Measurements from ENCODE around the gene MOSPD2.

The MOSPD2 gene

DNA sequence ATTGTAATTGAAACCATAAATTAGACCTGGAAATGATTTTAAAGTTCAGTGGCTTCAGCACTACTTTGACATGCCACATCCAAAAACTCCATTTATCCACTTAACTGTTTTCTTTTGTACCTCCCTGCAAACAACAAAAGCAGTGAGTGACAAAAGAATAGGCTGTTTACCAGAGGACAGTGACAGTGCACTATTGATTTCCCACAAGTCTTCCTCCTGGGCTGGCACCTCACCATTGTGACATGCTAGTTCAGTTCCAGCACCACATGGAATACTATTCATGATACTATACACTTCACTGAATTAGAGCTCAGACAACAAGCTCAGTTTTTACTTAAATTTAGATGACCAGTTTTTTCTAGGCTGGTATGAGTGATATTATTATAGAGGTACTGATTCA lies 29.3 kb downstream of the MOSPD2 start:
- TF ChIP-seq, protein P1, sequence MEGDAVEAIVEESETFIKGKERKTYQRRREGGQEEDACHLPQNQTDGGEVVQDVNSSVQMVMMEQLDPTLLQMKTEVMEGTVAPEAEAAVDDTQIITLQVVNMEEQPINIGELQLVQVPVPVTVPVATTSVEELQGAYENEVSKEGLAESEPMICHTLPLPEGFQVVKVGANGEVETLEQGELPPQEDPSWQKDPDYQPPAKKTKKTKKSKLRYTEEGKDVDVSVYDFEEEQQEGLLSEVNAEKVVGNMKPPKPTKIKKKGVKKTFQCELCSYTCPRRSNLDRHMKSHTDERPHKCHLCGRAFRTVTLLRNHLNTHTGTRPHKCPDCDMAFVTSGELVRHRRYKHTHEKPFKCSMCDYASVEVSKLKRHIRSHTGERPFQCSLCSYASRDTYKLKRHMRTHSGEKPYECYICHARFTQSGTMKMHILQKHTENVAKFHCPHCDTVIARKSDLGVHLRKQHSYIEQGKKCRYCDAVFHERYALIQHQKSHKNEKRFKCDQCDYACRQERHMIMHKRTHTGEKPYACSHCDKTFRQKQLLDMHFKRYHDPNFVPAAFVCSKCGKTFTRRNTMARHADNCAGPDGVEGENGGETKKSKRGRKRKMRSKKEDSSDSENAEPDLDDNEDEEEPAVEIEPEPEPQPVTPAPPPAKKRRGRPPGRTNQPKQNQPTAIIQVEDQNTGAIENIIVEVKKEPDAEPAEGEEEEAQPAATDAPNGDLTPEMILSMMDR (conservative IDR thresholded peaks at IDR 0.05; ENCODE audit: low read depth, low read length) = no peak
- DNase-seq (ENCODE audit: low read depth) = no peak
- H3K4me3 ChIP-seq (ENCODE audit: low read length) = no peak overlapping the region

DNA sequence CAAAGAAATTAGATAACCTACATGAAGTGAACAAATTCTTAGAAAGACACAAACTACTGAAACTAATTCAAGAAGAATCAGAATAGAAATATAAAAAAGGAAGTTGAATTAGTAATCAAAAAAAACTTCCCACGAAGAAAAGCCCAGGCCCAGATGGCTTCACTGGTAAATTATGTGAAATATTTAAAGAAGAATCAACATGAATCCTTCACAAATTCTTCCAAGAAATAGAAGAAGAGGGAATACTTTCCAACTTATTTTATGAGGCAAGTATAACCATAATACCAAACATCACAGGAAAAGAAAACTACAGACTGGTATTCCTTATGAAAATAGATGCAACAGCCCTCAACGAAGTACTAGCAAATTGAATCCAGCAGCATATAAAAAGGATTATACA lies 30.7 kb downstream of the MOSPD2 start:
- no peak for DNase-seq (ENCODE audit: low read depth)
- no peak overlapping the region for H3K4me3 ChIP-seq (ENCODE audit: low read length)
- TF ChIP-seq, protein P1 (conservative IDR thresholded peaks at IDR 0.05; ENCODE audit: low read depth, low read length) = no peak

DNA sequence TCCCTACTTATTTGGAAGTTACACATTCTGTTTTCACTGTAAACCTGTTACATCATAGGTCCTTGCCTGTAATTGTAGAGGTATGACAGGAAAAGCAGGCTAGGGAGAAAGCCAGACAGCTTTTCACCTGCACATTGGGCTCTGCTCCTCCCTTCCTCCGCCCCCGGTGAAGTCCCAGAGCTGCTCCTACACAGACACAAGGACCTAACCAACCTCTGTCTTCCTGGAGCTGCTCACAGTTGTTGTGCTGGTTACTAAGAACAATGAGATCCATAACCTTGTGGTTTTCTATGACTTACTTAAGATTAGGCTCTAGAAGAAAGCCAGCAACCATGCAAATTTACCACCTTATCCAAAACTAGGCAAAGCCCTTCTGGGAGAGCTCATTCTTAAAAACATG lies 40.0 kb downstream of the MOSPD2 start:
- no peak overlapping the region for H3K4me3 ChIP-seq (ENCODE audit: low read length)
- TF ChIP-seq, protein P1 (conservative IDR thresholded peaks at IDR 0.05; ENCODE audit: low read depth, low read length) = no peak
- DNase-seq (ENCODE audit: low read depth) = no peak

DNA sequence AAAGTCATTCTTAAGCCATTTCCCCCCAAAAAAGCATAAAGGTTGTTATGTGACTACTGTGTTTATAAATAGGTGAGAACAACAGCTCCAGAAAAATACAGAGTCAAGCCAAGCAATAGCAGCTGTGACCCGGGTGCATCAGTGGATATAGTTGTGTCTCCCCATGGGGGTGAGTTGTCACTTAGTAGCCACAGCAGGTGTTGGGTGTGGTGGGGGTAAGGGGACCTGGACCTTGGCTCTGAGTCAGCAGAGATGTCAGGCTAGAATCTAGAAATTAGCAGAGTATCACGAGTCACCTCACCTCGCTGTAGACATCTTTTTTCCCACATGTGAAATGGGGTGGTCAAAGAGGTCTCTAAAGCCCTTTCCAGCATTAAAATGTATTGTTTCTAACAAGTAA lies 42.4 kb downstream of the MOSPD2 start:
- TF ChIP-seq, protein P1 (conservative IDR thresholded peaks at IDR 0.05; ENCODE audit: low read depth, low read length) = no peak
- no peak for DNase-seq (ENCODE audit: low read depth)

DNA sequence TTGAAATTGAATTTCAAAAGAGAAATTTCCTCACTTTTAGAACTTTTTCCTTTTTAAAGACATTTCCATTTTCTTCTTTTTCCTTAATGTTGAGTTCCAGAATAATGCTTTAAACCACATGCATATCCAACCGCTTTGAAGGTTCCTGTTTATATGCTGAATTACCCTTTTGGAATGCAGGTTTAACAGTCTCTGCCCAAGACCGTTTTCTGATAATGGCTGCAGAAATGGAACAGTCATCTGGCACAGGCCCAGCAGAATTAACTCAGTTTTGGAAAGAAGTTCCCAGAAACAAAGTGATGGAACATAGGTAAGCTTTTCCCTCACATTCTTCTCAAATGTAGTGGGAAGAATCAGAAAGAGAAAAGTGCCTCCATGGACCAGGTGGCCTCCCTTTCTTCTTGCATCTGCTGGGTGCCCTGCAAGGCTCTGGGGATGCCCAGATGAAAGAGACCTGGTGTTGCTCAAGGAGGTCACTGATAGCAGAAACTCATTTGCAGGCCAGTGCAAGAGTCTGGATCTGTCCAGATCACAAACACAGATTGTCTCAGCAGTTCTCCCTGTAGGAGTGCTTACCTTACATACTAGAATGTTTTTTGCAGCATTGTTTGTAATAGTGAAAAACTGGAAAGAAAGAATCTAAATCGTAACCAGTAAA lies 42.9 kb downstream of the MOSPD2 start:
- H3K4me3 ChIP-seq (ENCODE audit: low read length) = no peak overlapping the region
- TF ChIP-seq, protein P1 (conservative IDR thresholded peaks at IDR 0.05; ENCODE audit: low read depth, low read length) = no peak
- no peak for DNase-seq (ENCODE audit: low read depth)

More for the DNA sequence above, 42.4 kb downstream of the MOSPD2 start:
- no peak overlapping the region for H3K4me3 ChIP-seq (ENCODE audit: low read length)

DNA sequence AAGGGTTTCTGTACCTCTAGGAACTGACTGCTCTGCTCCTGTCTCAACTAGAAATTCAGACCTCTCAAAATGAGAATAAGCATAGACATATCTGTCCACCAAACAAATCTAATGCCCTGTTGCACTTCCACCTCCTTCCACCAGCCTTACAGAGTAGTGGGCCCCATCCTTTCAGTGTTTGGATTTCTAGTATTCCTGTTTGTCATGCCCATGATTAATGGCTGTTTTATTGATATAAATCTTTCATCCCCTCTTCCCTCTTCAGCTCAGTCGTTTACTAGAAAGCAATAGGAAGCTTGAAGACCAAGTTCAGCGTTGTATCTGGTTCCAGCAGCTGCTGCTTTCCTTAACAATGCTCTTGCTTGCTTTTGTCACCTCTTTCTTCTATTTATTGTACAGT lies 46.2 kb downstream of the MOSPD2 start:
- TF ChIP-seq, protein P1 (conservative IDR thresholded peaks at IDR 0.05; ENCODE audit: low read depth, low read length) = no peak
- H3K4me3 ChIP-seq (ENCODE audit: low read length) = no peak overlapping the region
- DNase-seq (ENCODE audit: low read depth) = no peak

DNA sequence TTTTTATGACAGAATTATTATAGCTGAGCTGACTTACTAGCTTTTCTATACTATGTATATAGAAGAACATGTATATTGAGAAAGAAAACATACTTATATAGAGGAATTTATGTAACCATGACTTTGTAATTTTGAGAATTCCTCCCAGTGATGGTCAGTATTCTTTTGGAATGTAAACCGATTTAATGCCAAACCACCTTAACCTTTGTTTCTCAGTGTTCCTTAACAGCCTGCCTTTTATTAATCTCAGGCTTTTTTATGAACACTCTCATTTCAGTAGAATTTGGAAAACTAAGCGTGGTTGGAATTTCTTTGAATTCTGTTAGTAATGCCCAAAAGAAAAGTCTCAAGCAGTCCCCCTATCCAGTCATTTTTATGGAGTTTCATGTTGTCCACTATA lies 47.0 kb downstream of the MOSPD2 start:
- DNase-seq (ENCODE audit: low read depth) = no peak
- TF ChIP-seq, protein P1 (conservative IDR thresholded peaks at IDR 0.05; ENCODE audit: low read depth, low read length) = no peak
- H3K4me3 ChIP-seq (ENCODE audit: low read length) = no peak overlapping the region
